RPMI7951 (cell line): Measurements from ENCODE around the gene DDX39B. TPM values are rescaled to one million over a fixed set of nuclear protein-coding genes. Genes with fewer than 3 reads are reported as not detected.

ENCODE experiments used
- DNase-seq: peaks from one replicate; pipeline ENCODE4 v3.0.0-alpha.2; 2012; ENCODE audit warnings: low read depth
- total RNA-seq: library from RNA; depleted of rRNA; stranded (reverse); fragments of >200 nt; shearing (Covaris generic); gene quantifications from 2 replicates; pipeline ENCODE4 v1.2.3, GENCODE V29; 2014

Gene DDX39B
- total RNA-seq, 1 experiment from 2014 or later: 472 TPM

DNA sequence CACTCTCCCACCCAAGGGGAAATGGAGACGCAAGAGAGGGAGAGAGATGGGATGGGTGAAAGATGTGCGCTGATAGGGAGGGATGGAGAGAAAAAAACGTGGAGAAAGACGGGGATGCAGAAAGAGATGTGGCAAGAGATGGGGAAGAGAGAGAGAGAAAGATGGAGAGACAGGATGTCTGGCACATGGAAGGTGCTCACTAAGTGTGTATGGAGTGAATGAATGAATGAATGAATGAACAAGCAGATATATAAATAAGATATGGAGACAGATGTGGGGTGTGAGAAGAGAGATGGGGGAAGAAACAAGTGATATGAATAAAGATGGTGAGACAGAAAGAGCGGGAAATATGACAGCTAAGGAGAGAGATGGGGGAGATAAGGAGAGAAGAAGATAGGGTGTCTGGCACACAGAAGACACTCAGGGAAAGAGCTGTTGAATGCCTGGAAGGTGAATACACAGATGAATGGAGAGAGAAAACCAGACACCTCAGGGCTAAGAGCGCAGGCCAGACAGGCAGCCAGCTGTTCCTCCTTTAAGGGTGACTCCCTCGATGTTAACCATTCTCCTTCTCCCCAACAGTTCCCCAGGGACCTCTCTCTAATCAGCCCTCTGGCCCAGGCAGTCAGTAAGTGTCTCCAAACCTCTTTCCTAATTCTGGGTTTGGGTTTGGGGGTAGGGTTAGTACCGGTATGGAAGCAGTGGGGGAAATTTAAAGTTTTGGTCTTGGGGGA, 34.3 kb upstream of the DDX39B start:
- no peak for DNase-seq

DNA sequence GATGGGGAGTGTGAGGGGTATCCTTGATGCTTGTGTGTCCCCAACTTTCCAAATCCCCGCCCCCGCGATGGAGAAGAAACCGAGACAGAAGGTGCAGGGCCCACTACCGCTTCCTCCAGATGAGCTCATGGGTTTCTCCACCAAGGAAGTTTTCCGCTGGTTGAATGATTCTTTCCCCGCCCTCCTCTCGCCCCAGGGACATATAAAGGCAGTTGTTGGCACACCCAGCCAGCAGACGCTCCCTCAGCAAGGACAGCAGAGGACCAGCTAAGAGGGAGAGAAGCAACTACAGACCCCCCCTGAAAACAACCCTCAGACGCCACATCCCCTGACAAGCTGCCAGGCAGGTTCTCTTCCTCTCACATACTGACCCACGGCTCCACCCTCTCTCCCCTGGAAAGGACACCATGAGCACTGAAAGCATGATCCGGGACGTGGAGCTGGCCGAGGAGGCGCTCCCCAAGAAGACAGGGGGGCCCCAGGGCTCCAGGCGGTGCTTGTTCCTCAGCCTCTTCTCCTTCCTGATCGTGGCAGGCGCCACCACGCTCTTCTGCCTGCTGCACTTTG, 33.6 kb upstream of the DDX39B start, which contains the start of gene TNF:
Gene TNF (plus strand): TSS at position 231 of the 567 bp plus-strand sequence. CDS start 177 bp downstream, at position 408.
- peak; percentile 67 for DNase-seq

DNA sequence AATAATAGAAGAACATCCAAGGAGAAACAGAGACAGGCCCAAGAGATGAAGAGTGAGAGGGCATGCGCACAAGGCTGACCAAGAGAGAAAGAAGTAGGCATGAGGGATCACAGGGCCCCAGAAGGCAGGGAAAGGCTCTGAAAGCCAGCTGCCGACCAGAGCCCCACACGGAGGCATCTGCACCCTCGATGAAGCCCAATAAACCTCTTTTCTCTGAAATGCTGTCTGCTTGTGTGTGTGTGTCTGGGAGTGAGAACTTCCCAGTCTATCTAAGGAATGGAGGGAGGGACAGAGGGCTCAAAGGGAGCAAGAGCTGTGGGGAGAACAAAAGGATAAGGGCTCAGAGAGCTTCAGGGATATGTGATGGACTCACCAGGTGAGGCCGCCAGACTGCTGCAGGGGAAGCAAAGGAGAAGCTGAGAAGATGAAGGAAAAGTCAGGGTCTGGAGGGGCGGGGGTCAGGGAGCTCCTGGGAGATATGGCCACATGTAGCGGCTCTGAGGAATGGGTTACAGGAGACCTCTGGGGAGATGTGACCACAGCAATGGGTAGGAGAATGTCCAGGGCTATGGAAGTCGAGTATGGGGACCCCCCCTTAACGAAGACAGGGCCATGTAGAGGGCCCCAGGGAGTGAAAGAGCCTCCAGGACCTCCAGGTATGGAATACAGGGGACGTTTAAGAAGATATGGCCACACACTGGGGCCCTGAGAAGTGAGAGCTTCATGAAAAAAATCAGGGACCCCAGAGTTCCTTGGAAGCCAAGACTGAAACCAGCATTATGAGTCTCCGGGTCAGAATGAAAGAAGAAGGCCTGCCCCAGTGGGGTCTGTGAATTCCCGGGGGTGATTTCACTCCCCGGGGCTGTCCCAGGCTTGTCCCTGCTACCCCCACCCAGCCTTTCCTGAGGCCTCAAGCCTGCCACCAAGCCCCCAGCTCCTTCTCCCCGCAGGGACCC, 32.6 kb upstream of the DDX39B start:
- no peak for DNase-seq

DNA sequence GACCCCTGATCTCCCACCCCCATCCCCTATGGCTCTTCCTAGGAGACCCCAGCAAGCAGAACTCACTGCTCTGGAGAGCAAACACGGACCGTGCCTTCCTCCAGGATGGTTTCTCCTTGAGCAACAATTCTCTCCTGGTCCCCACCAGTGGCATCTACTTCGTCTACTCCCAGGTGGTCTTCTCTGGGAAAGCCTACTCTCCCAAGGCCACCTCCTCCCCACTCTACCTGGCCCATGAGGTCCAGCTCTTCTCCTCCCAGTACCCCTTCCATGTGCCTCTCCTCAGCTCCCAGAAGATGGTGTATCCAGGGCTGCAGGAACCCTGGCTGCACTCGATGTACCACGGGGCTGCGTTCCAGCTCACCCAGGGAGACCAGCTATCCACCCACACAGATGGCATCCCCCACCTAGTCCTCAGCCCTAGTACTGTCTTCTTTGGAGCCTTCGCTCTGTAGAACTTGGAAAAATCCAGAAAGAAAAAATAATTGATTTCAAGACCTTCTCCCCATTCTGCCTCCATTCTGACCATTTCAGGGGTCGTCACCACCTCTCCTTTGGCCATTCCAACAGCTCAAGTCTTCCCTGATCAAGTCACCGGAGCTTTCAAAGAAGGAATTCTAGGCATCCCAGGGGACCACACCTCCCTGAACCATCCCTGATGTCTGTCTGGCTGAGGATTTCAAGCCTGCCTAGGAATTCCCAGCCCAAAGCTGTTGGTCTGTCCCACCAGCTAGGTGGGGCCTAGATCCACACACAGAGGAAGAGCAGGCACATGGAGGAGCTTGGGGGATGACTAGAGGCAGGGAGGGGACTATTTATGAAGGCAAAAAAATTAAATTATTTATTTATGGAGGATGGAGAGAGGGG, 31.7 kb upstream of the DDX39B start:
- no peak for DNase-seq

DNA sequence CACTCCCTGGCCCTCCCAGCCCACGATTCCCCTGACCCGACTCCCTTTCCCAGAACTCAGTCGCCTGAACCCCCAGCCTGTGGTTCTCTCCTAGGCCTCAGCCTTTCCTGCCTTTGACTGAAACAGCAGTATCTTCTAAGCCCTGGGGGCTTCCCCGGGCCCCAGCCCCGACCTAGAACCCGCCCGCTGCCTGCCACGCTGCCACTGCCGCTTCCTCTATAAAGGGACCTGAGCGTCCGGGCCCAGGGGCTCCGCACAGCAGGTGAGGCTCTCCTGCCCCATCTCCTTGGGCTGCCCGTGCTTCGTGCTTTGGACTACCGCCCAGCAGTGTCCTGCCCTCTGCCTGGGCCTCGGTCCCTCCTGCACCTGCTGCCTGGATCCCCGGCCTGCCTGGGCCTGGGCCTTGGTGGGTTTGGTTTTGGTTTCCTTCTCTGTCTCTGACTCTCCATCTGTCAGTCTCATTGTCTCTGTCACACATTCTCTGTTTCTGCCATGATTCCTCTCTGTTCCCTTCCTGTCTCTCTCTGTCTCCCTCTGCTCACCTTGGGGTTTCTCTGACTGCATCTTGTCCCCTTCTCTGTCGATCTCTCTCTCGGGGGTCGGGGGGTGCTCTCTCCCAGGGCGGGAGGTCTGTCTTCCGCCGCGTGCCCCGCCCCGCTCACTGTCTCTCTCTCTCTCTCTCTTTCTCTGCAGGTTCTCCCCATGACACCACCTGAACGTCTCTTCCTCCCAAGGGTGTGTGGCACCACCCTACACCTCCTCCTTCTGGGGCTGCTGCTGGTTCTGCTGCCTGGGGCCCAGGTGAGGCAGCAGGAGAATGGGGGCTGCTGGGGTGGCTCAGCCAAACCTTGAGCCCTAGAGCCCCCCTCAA, 30.5 kb upstream of the DDX39B start, which contains the start of gene LTA:
Gene LTA (plus strand): TSS at position 249 of the 871 bp plus-strand sequence. CDS start 454 bp downstream, at position 703.
- DNase-seq: no peak

DNA sequence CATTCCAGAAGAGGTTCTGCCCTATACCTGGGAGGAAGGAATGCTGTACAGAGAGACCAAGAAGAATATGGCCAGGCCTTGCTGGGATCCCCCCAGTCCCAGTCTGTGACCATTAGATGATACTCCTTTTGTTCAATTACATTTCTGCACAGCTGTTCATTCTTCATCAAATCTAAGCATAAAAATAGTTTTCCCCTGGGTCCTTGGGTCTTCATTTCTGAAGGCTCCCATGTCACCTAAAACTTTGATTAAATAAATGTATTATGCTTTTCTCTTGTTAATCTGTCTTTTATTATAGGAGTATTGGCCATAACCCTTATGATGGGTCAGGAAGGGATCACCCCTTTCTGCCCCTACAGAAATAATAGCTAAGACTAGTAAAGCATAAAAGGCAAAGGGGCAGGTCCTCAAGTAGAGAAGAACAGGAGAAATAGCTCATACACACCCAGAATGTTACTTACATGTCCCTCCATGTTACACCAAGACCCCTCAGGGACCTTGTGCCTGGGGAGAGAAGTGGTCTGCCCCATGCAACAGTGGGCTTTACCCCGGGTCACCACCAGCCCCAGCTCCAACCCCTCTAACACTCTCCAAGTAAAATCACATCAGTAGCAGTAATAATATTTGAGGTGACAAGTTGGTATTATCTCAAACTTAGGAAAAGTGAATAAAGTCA, 28.2 kb upstream of the DDX39B start:
- no peak for DNase-seq

DNA sequence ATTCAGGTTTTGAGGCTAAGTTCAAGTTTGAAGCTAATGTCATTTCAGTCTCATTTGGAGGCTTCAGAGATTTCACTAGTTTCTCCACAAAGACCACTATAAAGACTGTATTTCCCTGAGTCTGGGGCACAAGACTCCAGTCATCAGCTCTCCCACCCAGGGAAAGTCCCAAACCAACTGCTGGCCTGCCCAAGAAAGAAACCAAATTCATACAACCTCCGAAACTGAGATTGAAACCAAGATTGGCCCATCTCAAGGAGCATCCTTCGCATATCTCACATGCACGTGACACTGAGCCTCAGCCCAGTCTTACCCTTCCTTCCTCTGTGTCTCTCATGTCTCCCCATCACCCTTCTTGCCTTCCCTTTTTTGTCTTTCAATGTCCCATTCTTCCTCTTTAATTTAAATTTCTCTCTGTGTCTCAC, 26.7 kb upstream of the DDX39B start:
- no peak for DNase-seq

DNA sequence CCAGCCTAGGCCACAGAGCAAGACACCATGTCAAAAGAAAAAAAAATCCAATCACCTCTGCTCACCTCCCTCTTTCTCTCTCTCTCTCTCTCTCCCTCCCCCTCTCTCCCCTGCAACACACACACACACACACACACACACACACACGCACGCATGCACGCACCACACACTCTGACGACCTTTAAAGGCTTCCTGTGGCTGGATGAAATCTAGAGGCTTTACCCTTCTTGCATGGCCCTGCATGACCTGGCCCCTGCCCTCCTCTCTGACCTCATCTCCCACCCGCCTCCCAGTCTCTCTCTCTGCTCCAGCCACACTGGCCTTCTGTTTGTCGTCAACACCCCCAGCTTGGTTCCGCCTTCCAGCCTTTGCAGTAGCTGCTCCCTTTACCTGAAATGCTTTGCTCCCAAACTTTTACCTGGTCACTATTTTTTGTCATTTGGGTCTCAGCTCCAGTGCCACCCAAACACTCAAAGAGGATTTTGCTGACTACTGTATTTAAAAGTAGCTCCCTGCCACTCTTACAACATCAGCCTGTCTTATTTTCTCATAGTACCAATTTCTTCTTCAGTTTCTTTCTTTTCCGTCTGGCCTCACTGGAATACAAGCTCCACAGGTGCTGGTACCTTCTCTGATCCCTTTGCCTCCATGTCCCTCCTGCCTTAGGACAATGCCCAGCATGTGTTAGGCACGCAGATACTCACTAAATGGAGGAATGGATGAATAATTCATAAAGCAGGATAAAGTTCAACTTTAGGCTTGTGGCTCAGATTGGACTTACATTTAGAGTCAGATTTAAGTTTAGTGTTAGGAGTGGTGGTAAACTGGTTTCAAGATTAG, 25.9 kb upstream of the DDX39B start:
- no peak for DNase-seq

DNA sequence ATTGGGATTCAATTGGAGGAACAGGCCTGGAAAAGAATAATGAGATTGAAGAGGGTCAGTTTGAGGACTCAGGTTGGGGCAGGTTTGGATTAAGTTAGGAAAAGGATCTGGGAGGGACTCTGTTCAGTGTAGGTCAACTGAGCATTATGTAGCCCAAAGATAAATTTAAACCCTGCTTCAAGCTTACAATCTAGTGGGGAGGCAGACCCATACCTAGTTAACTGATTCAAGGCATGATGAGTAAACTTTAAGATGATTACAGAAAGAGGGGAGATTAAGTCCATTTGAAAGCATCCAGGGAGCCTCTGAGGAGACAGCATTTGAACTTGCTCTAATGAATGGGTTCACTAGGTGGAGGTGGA, 18.9 kb upstream of the DDX39B start:
- DNase-seq: no peak

DNA sequence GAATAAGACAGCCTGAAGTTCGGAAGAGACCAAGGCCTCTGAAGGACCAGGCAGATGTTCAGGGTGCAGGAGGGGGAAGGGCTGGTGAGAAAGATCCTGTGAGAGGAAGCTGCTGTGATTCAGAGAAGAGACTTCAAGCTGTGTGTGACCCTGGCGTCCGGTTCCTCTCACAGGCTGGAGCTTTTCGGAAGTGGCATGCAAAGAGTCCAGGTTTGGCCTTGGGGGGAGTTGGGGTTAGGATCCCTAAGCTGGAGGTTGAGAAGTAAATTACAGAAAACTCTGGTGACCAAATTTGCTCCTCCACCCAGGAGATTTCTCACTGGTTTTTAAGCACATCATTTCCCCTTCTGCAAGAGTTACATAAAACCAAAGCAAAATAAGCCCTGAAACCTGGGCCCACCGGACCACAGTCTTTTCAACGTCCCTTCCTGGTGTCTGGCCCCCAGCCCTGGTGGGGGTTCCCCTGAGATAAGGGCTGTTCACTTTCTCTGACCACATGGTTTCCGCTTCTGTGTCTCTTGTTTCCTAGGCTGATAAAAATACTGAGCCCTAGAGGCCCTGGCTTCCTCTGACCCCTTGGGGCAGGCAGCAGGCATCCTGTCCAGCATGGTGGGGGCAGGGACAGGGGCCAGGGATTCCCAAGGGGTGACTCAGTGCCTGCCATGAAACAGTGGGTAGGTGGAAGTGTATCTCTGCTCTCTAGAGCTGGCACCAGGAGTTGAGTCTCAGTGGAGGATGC, 18.3 kb upstream of the DDX39B start:
- DNase-seq: peak; percentile 95

DNA sequence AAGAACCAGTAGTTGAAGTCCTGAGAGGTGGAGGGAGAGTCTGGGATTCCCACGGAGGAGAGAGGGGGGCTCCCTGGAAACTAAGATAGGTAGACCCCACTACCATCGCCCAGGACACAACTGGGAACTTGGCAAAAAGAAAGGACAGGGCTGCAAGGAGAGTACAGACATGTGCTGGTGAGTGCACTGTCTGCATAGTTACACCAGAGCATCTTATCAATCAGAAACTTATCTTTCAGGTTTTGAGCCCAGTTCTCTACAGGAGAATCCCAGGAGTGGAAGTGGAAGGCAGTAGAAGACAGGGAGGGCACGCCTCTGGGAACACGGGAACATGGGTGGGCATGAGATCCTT, 17.8 kb upstream of the DDX39B start:
- no peak for DNase-seq

DNA sequence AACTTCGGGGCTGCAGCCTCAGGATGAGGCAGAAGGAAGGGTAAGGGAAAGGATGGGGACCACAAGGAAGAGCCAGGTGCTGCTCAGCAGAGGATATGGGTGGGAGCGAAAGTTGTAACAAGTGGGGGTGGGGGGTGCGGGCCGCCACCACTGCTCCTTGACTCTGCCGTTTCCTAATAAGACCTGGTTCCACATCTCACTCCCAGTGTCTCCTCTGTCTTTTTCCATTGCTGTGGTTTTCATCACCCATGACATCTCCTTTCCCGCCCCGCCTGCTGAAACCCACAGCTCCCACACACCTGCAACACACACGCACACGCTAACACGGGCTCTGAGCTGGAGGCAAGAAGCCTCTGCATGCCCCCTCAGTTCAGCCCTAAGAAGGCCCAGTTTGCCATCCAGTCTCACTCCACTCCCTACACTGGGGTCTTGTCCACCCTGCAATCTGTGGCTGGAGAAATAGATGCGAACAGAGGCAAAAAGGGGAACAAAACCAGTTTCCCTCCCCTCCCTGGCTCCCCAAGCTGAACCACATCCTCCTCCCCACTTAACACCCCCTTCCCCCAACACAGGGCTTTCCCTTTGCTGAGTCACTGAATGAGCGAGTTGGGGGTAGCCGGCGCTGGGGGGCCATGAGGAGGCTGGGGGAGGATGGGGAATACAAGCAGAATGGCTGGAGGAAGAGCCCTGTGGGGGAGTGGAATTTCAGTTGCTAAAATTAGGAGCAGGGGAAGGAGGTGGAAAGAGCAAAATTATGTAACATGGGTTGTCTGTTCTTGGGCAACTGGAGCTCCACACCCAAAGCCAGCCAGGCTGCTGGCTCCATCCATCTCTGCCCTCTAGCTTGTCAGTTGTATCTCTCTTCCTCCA, 17.1 kb upstream of the DDX39B start:
- DNase-seq: peak; percentile 77

DNA sequence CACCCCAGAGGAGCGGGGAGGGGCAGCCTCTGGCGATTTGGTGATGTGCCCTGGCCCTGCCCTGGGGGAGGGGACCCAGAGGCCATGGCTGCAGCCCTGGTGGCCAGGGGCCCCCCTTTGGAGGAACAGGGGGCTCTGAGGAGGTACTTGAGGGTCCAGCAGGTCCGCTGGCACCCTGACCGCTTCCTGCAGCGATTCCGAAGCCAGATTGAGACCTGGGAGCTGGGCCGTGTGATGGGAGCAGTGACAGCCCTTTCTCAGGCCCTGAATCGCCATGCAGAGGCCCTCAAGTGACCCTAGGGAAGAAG, 16.5 kb upstream of the DDX39B start:
- DNase-seq: no peak

DNA sequence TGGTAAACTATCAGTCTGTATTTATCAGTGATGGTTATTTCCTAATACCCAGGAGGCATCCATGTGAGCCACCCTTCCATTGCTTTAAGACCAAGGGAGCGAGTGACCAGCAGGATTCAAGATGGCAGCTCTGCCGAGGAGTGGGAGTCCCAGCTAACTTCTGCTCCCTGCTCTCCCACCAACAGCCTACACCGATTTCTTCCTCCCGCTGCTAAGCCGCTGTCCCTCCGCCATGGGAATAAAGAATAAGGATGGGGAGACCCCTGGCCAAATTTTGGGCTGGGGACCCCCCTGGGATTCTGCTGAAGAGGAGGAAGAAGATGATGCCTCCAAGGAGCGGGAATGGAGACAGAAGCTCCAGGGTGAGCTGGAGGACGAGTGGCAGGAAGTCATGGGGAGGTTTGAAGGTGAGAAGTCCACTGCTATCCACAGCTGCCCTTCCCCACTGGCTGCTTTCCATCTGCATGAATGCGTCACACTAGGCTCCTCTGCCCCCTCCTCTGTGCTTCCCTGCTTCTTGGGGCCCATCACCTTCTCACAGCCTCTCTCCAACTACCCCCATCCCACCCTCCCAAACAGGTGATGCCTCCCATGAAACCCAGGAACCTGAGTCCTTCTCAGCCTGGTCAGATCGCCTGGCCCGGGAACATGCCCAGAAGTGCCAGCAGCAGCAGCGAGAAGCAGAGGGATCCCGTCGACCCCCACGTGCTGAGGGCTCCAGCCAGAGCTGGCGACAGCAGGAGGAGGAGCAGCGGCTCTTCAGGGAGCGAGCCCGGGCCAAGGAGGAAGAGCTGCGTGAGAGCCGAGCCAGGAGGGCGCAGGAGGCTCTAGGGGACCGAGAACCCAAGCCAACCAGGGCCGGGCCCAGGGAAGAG, 15.9 kb upstream of the DDX39B start:
- peak; percentile 29 for DNase-seq

DNA sequence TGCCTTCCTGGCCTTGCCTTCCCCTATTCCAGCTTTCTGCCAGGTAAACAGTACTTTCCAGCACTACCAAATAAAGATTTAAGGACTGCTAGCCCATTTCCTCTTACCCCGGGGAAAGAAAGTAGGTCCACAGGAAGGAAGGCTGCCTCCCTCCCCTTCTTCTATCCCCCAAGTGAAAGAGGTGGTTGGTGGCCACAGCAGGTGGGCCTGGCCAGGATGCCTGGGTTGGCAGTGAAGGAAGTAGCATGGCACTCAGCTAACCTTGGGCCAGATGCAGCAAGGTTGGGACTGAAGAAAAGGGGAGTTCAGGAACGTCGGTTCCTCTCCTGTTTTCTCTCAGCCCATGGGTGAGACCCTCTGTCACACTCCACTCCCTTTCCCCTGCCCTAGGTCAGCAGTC, 14.5 kb upstream of the DDX39B start:
- DNase-seq: no peak

DNA sequence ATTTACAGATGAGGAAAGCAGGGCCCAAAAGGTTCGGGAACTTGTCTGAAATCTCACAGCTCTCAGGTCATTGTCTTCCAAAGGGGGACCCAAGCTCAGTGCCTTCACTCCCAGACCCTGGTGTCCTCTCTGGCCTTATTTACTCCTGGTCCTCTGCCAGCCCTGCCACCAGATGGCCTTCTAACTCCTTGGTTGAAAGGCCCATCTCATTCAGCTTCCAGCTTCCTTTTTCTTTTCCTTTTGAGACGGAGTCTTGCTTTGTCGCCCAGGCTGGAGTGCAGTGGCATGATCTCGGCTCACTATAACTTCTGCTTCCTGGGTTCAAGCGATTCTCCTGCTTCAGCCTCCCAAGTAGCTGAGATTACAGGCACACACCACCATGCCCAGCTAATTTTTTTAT, 9.6 kb upstream of the DDX39B start:
- DNase-seq: peak; percentile 73

DNA sequence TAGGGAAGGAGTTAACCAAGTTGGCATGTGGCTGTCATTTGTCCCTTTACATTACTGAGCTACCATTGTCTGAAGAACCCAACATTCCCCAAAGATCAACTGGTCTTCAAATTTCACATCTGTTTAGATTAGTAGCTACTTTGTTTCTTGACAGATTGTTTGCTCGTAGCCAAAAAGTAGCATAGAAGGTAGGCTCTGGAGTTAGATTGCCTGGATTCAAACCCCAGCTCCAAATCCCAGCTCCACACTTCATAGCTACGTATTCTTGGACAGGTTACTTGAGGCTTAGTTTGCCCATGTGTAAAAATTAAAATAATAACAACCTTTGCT, 6.7 kb upstream of the DDX39B start:
- no peak for DNase-seq
